CD4-positive, alpha-beta T cell treated with Interferon alpha-2 for 1 hour (primary cell): Measurements from ENCODE around the gene NKX6-2.
"Not testable (repeated sequence)": the region's sequence is repeated elsewhere in the genome, so short reads cannot be mapped to it uniquely, and the experiment has no call there.

Source experiments
- DNase-seq, 2 donors: peaks; one replicate each; pipeline ENCODE4 v3.0.0-alpha.2; 2020 to 2022

The NKX6-2 gene

DNA sequence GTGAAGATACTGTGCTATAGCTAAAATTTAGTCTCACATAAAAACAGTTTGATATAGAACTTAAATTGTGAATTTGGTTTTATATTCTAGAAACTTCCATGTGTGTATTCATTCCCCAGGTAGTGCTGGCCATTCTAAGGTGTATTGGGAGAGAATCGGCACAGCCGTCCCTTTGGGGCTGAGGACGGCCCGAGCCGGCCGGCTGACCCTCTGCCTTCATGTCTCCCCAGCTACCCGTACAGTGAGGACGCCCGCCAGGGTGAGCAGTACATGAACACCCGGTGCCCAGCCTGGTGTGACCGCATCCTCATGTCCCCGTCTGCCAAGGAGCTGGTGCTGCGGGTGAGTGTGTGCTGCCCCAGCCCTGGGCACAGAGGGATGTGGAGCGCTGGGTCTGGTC is 8.5 kb downstream of the NKX6-2 start:
- no peak for DNase-seq

DNA sequence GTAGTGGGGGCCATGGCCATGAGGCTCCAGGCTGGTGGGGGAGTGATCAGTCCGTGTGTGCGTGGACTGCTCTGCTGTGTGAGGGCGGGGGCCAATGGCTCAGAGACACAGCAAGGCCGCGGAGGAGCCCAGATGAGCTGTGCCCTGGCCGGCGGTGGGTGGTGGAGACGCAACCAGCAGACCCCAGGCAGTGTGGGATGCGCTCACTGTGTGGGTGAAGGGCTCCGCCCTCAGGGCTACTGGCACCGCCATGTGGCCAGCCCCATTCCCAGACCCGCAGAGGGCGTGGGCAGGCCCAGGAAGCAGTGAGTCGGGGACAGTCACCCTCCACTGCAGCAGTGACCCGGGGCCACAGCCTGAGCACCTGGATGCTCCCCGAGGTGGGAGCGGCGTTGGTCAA is 9.1 kb downstream of the NKX6-2 start:
- DNase-seq, result no peak

DNA sequence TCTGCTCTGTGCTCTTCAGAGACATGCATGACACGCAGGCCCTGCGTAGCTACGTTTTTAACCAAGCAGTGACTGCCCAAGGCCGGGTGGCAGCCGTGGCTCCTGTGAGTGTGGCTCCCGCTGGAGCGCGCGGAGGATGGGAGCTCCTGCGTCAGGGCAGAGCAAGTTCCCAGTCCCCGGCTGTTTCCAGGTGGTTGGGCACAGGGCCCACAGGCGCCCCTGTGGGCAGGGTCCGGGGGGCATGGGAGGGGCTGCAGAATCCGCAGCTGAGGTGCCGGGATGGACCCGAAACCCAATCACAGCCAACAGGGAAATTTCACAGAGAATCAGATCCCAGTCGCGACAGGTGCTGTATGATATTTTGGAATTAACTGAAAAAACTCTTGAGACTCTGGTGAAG is 9.8 kb downstream of the NKX6-2 start:
- no peak for DNase-seq

DNA sequence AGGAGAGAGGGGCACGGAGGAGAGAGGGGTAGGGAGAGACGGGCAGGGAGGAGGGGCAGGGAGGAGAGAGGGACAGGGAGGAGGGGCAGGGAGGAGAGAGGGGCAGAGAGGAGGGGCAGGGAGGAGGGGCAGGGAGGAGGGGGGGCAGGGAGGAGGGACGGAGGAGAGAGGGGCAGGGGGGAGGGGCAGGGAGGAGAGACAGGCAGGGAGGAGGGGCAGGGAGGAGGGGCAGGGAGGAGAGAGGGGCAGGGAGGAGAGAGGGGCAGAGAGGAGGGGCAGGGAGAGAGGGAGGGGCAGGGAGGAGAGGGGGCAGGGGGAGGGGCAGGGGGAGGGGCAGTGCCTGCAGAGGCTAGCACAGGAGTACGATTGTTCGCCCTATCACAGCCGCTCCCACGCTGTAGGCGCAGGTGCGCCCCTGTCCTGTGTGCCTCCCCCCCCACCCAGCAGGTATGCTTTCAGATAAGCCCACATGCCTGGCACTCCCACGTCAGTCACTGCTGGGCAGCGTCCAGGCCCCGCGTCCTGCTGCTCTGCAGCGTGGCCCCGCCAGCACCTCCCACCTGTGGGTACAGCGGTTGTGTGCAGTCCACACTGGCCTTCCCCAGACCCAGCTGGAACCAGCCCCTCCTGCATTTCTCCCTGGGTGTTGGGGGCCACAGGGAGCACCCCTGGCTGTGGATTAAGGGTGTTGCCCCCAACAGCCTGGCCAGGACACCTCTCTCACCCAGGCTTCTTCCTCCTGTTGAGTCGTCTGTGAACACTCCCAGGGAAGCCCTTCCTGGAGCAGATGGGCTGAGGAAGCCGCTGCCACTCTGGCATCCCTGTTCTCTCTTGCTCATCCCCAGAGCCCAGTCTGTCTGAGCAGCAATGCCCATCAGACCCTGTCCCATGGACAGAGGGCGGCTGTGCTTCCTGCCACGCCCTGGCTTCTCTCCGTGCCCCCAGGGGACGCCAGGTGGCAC is 10.8 kb downstream of the NKX6-2 start:
- no peak for DNase-seq

DNA sequence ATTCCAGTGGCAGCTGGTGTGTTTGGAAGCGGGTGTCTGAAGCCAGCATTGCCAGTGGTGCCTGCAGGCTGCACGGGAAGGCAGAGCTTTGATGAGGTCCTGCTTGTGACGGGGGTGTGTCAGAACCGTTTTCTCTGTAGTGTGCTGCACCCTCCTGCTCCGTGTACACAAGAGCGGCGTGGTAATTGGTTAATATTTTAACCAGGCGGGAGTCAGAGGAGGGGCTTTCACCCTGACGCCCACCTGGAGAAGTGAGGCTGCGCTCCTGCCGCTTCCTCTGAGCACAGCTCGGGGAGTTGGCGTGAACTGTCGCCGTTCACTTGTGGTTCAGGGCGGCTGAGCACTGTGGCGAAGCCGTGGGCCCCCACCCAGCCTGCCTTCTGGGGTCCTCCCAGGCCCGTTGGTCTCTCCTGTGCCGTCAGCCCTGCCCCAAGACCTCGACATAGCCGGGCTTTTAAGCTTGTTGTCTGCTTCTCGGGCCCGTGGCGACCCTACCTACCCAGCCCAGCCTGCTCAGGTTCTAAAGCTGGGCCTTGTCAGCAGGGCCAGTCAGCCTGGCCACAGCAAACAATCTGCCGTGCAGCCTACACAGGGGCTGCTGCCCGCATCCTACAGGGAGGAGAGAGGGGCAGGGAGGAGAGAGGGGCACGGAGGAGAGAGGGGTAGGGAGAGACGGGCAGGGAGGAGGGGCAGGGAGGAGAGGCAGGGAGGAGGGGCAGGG is 11.6 kb downstream of the NKX6-2 start:
- no peak for DNase-seq

DNA sequence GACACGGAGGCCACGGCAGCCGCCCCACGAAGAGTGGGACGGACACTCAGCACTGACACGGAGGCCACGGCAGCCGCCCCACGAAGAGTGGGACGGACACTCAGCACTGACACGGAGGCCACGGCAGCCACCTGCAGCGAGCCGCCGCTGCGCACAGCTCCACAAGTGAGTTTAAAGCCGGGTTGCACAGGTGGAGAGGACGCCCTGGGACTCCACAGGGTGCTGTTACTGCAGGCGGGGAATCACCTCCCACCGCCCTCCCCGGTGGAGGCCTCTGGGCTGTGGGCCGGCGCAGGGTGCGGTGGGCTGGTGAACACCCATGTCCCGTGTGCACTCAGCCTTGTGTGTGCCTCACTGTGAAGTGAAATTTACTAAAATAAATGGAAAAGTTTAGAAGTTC is 13.1 kb downstream of the NKX6-2 start:
- DNase-seq, result not testable (repeated sequence)

DNA sequence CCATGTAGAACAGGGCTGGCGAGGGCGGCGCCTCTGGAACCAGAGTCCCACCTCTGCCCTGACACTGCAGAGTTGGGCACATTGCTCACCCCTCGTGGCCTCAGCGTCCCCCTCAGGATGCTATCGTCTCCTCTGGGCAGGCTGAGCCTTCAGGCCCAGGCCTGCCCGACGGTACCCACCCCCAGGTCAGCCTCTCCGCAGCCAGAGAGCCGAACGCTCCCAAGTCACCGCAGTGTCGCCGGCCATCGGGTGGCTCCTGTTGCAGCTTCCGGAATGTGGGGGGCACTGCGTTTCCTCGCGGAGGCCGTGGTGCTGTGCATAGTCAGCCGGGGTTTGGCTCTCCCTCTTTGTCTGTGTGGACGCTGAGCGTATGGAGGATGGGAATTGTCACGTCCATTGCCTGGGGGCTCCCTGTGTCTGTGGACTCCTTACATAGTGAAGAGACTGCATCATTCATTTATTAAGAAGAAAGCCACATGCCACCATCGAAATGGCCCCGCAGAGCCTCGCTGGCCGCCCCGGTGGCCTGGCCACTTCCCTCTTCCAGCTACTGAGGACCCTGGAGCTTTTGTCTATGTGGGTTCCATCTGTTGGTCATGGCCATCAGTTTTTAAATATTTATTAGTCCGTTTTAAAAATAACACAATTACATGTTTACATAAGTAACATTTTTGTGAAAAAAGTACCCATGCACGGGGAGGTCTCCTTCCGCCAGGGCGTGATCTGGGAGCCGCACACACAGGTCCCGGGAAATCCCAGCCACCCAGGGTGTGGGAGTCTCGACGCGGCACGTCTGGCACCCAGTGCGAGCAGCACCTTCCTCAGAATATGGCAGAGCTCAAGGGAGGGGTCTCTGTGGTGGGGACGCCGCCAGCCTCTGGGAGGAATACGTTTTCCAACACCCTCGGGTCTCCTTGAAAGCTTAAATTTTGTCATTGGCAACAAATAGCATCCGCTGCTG is 15.6 kb downstream of the NKX6-2 start:
- DNase-seq, result no peak

DNA sequence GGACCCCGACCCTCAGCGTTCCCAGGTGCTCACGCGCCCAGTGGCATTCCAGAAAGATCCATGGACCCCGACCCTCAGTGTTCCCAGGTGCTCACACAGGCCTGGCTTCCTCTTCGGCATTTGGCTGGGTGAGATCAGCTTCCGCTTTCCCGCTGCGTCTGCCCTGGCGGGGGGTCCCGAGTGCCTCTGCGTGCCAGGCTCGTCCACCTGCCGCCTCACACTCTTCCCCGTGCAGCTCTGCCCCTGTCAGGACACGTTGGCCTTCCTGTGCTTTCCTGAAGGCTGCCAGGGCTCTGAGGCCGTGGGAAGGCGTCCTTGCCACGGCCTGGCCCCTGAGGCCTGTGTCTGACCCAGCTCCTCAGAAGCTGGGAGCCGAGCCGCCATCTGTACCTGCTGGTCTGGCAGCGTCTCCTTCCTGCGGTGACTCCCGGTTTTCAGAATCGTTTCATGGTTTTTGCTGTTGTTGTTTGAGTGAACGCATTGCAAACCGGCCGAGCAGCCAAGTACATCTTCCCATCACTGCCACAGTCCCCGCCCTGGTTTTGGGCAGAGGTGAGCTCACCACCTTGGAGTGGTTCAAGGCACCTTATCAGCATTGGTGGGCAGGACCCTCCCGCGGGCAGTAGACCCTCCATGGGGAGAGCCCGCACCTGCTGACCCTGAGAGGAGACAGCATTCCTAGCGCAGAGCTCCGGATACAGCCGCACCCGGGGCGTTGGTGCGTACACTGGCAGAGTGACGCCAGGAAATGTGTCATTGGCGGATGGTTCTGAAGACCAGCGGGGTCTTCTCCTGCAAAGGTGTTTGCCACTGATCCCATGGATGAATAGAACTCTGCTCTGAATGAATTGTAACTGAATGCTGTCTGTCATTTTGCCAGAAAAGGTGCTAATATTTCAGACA is 17.4 kb downstream of the NKX6-2 start:
- no peak for DNase-seq

DNA sequence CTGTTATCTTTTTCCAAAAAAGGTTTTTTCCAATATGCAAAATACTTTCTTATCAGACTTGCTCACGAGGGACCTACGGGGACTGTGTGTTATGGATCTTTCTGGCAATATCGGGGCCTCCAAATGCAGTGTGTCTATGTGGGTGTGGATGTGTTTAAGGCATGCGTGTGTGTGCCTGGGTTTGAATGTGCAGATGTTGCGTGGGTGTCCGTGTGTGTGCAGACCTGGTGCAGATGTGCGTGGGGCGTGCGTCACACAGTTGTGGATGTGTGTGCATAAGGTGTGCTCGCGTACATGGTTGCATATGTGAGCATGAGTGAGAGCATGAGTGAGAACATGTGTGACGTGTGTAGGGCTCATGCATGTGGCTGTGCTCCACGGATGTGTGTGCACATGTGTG is 19.7 kb downstream of the NKX6-2 start:
- DNase-seq, result no peak

DNA sequence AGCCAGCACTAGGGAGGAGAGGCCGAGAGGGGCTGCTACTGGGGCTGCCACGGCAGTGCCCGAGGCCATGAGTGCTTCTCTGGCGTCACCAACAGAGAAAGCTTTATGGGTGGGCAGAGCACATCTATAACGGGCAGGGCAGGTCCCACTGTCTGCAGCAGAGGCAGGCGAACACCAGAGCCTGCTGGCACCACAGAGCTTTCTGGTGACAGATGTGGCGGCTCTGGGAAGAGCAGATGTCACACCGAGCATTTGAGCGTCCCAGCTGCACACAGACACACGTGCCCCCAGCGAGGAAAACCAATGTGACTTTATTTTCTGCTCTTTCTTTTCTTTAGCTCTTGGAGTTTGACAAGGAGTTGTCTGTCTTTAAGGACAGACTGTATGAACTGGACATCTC is 20.5 kb downstream of the NKX6-2 start:
- DNase-seq, result no peak

DNA sequence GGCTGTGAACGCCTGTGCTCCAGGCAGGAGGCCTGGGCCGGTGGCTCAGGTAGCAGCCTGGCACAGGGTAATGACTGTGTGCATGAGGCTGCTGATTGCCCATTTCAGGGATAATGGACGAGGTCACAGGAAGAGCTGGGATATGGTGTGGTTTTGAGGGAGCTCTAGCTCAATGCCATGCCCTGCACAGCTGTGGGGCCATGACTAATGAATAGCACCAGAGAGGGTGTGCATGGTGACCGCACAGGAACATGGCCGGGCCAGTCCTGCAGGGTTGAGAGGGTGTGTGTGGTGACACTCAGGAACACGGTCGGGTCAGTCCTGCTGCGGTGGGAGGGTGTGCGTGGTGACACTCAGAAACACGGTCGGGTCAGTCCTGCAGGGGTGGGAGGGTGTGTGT is 21.8 kb downstream of the NKX6-2 start:
- DNase-seq, result no peak

DNA sequence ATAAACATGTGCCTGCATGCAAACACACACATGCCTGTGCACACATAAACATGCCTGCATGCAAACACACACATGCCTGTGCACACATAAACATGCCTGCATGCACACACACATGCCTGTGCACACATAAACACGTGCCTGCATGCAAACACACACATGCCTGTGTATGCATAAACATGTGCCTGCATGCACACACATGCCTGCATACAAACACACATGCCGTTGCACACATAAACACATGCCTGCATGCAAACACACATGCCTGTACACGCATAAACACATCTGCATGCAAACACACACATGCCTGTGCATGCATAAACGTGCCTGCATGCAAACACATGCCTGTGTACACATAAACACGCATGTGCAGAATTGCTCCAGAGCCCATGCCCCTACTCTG is 22.4 kb downstream of the NKX6-2 start:
- DNase-seq, result no peak

DNA sequence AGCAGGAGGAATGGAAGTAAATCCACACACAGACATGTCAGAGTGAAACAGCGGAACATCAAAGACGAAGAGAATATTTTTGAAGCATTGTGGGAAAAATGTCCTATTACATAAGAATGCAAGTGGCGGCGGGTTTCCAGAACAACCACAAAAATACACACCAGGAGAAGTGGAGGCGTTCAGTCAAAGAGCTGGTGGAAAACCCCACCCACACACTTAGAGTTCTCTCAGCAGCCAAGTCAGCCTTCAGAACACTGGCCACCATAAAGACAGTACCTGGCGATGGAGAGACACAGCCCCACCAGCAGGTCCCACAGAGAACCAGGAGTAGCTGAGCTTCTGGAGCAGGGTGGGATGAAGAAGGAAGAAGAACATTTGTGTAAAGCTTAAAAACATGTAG is 23.7 kb downstream of the NKX6-2 start:
- no peak for DNase-seq

DNA sequence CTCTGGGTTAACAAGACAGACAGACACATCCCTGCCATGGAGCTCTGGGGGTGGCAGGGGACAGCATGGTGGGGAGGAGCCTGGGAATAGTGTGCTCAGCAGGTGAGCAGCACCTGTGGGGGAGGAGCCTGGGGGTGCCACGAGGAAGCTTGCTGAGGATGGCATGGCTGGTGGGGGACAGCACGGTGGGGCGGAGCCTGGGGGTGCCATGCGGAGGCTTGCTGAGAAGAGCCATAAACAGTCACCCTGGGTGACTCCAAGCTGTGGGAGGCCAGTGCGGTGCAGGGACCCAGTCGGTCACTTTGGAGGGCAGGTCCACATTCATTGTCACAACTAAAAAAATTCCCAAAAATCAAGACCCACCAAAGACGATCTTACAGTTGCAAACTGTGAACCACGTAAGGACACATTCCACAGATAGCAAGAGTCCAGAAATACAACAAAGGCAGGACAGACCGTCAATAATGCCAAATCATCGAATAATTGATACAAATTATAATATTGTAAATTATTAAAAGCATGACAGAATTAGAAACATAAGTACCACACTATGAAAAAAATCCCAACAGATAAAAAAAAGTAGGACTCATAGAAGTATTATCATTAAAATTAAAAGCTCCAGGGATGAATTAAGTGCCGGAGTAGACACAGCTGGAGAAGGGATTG is 24.4 kb downstream of the NKX6-2 start:
- no peak for DNase-seq

DNA sequence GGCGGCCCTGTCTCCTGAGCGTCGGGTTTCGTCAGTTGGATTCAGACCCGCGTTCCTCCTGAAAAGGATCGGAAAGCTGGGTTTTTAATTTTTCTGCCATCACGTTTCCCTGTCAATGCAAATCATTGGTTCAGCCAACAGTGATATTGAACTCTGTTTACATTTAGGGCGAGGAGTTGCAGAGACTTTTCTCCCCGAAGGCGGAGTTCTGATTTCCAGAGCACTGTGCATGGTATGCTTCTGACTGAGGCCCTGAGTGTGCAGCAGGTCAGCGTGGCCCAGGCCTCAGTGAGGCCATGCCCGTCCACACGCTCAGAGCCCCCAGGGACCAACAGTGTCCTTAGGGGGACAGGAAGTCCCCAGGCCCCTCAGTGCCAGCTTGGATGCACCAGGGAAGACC is 27.1 kb downstream of the NKX6-2 start:
- DNase-seq, result no peak

DNA sequence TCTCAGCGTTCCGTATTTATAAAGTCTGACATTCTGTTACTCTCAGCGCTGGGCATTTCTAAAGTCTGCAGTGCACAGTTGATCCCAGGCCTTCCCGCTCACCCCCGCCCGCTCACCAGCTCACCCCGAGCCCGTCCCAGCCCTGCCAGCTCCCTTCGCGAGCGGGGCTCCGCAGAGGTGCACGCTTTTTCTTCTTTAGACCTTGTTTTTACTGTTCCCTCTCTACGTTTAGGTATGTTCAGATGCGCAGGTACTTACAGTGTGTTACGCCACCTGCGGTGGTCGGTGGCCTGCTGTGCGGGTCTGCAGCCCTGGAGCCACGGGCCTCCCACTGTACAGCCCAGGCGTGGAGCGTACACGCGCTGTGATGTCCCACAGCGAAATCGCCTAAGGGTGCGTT is 28.8 kb downstream of the NKX6-2 start:
- DNase-seq, result no peak

DNA sequence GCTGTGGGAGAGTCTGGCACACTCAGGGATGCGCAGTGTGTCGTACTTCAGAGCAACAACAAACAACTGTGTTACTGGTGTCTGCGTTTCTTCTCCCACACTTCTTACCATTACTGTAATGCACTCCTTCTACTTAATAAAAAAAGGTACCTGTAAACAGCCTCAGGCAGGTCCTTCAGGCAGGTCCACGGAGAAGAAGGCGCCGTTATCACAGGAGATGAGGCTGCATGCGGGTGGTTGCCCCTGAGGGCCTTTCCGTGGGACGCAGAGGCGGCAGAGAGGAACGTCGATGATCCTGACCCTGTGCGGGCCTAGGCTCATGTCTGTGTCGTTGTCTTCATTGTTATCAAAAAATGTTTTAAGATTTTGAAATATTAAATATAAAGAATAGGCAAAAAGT is 29.4 kb downstream of the NKX6-2 start:
- no peak for DNase-seq

DNA sequence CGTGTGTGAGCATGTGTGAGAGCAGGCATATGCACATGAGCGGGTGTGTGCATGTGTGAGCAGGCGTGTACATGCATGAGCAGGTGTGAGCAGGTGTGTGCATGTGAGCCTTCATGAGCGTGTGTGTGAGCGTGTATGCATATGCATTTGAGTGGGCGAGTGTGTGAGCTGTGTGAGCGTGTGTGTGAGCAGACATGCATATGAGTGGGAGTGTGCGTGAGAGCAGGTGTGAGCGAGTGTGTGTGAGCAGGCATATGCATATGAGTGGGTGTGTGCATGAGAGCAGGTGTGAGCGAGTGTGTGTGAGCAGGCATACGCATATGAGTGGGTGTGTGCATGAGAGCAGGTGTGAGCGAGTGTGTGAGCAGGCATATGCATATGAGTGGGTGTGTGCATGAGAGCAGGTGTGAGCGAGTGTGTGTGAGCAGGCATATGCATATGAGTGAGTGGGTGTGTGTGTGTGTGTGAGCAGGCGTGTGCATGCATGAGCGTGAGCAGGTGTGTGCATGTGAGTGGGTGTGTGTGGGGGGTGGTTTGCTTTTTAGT is 30.7 kb downstream of the NKX6-2 start:
- DNase-seq, result no peak

DNA sequence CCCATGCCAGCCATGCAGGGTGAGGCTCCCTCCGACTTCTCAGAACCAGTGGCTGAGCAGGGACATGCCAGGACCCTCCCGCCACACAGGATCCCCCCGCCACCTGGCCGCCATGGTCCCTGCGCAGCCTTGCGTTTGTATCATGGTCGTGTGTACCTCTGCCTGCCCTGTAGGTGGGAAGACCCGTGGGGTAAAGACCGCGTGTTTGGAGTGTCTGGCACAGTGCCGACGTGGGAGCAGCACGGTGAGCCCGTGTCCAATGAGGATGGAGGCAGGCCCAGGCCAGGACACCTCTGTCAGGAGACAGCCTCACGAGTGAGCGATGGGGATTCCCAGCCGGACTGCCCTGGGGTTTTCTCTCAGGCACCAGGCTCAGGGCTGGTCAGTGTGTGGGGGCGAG is 31.9 kb downstream of the NKX6-2 start:
- DNase-seq, result no peak

DNA sequence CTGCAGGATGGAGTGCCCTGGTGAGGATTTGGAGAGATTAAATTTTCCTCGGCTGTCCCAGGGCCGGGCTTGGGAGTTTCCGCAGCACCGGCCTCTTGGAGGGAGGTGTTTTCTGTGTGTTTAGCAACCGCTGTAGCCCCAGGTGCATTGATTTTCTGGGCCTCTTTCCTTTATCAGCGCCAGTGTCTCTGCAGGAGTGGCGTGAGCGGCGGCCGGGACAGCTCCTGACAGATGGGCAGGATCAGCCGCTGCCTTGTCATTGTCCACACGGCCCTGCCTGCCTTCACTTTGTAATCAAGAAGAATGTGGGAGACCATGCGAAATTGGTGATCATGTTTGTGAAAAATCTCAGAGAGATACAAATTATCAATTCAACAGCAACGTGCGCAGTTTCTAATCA is 32.4 kb downstream of the NKX6-2 start:
- no peak for DNase-seq

DNA sequence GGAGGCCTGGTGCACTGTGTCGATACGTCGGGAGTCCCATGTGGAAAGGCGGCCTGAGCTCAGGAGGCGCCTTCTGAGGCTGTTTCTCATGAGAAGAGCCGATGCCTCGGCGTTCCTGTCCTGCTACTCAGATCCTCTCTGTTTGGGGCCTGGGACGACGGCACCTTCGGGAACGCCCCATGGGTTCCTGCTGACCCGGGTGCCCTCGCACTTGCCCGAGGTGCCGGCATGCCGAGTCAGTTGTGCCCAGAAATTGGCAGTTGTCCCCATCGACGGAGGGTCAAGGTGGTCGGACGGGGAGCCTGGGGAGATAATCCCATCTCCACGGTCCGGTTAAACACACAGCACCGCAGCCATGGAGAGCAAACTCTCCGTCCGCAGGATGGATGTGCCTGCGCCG is 33.0 kb downstream of the NKX6-2 start:
- DNase-seq, result no peak
